HEK293 (cell line): ENCODE results near the gene MRPL28.

Source experiments
- BCL11A ChIP-seq: fragments of 450-650 bp; formaldehyde crosslinking; IDR thresholded peaks from 2 replicates; pipeline ENCODE4 v1.5.1; 2016; ENCODE audit warnings: low read depth, missing biosample characterization, missing genetic modification characterization
- BCL6B ChIP-seq: fragments of 450-650 bp; formaldehyde crosslinking; IDR thresholded peaks from 2 replicates; pipeline ENCODE4 v1.5.1; 2017; ENCODE audit warnings: missing biosample characterization, missing genetic modification characterization
- CTCF ChIP-seq: fragments of 450-650 bp; formaldehyde crosslinking; IDR thresholded peaks from 2 replicates; pipeline ENCODE4 v1.5.1; 2016; ENCODE audit warnings: missing biosample characterization, missing genetic modification characterization
- GLIS1 ChIP-seq: fragments of 450-650 bp; formaldehyde crosslinking; IDR thresholded peaks from 2 replicates; pipeline ENCODE4 v1.5.1; 2016; ENCODE audit warnings: missing biosample characterization, missing genetic modification characterization
- HOXC10 ChIP-seq: sonication (generic); formaldehyde crosslinking; IDR thresholded peaks from 2 replicates; pipeline ENCODE4 v1.8.1; 2023; ENCODE audit warnings: mild to moderate bottlenecking, missing genetic modification reagents
- IKZF3 ChIP-seq: fragments of 450-650 bp; IDR thresholded peaks from 2 replicates; pipeline ENCODE4 v1.5.0; 2018; ENCODE audit warnings: missing biosample characterization, mild to moderate bottlenecking, missing genetic modification characterization, moderate library complexity
- KLF16 ChIP-seq: fragments of 450-650 bp; formaldehyde crosslinking; IDR thresholded peaks from 2 replicates; pipeline ENCODE4 v1.5.1; 2017; ENCODE audit warnings: missing biosample characterization, missing genetic modification characterization
- KLF7 ChIP-seq: fragments of 450-650 bp; formaldehyde crosslinking; IDR thresholded peaks from 2 replicates; pipeline ENCODE4 v1.5.1; 2016; ENCODE audit warnings: missing biosample characterization, missing genetic modification characterization, borderline replicate concordance
- KLF8 ChIP-seq: fragments of 450-650 bp; formaldehyde crosslinking; IDR thresholded peaks from 2 replicates; pipeline ENCODE4 v1.5.1; 2016; ENCODE audit warnings: missing biosample characterization, missing genetic modification characterization
- SCRT1 ChIP-seq: fragments of 450-650 bp; formaldehyde crosslinking; IDR thresholded peaks from 2 replicates; pipeline ENCODE4 v1.5.1; 2016; ENCODE audit warnings: missing biosample characterization, missing genetic modification characterization, borderline replicate concordance
- TRIM28 ChIP-seq: IDR thresholded peaks from 2 replicates; pipeline ENCODE4 v1.6.1; 2011; ENCODE audit warnings: low read length, control low read depth, borderline replicate concordance
- ZNF16 ChIP-seq: fragments of 450-650 bp; formaldehyde crosslinking; IDR thresholded peaks from 2 replicates; pipeline ENCODE4 v1.5.1; 2016; ENCODE audit warnings: low read depth, missing biosample characterization, missing genetic modification characterization
- ZNF223 ChIP-seq: fragments of 450-650 bp; formaldehyde crosslinking; IDR thresholded peaks from 2 replicates; pipeline ENCODE4 v1.5.1; 2016; ENCODE audit warnings: missing biosample characterization, missing genetic modification characterization
- ZNF23 ChIP-seq: fragments of 450-650 bp; formaldehyde crosslinking; IDR thresholded peaks from 2 replicates; pipeline ENCODE4 v1.5.1; 2016; ENCODE audit warnings: missing biosample characterization, missing genetic modification characterization, borderline replicate concordance
- ZNF24 ChIP-seq: fragments of 450-650 bp; formaldehyde crosslinking; IDR thresholded peaks from 2 replicates; pipeline ENCODE4 v1.5.1; 2016; ENCODE audit warnings: missing biosample characterization, missing genetic modification characterization
- ZNF292 ChIP-seq: fragments of 450-650 bp; formaldehyde crosslinking; IDR thresholded peaks from 2 replicates; pipeline ENCODE4 v1.5.1; 2016; ENCODE audit warnings: low read depth, missing biosample characterization, missing genetic modification characterization, borderline replicate concordance
- ZNF335 ChIP-seq: fragments of 450-650 bp; formaldehyde crosslinking; conservative IDR thresholded peaks from 2 replicates; pipeline ENCODE4 v1.5.1; 2016; ENCODE audit warnings: missing biosample characterization, missing genetic modification characterization
- ZNF354C ChIP-seq: fragments of 450-650 bp; formaldehyde crosslinking; IDR thresholded peaks from 2 replicates; pipeline ENCODE4 v1.5.1; 2016; ENCODE audit warnings: missing biosample characterization, missing genetic modification characterization, low read depth, borderline replicate concordance
- ZNF521 ChIP-seq: fragments of 450-650 bp; formaldehyde crosslinking; IDR thresholded peaks from 2 replicates; pipeline ENCODE4 v1.5.1; 2017; ENCODE audit warnings: missing biosample characterization, mild to moderate bottlenecking, missing genetic modification characterization
- ZNF558 ChIP-seq: fragments of 450-650 bp; formaldehyde crosslinking; IDR thresholded peaks from 2 replicates; pipeline ENCODE4 v1.5.1; 2016; ENCODE audit warnings: missing biosample characterization, missing genetic modification characterization
- ZNF596 ChIP-seq: fragments of 450-650 bp; IDR thresholded peaks from 2 replicates; pipeline ENCODE4 v1.5.0; 2018; ENCODE audit warnings: missing biosample characterization, mild to moderate bottlenecking, missing genetic modification characterization, moderate library complexity
- ZNF621 ChIP-seq: fragments of 450-650 bp; formaldehyde crosslinking; IDR thresholded peaks from 2 replicates; pipeline ENCODE4 v1.5.1; 2017; ENCODE audit warnings: missing biosample characterization, missing genetic modification characterization
- ZNF623 ChIP-seq: fragments of 450-650 bp; formaldehyde crosslinking; IDR thresholded peaks from 2 replicates; pipeline ENCODE4 v1.5.1; 2016; ENCODE audit warnings: missing biosample characterization, missing genetic modification characterization
- ZNF707 ChIP-seq: fragments of 450-650 bp; formaldehyde crosslinking; IDR thresholded peaks from 2 replicates; pipeline ENCODE4 v1.5.1; 2016; ENCODE audit warnings: missing biosample characterization, missing genetic modification characterization
- ZNF768 ChIP-seq: fragments of 450-650 bp; formaldehyde crosslinking; IDR thresholded peaks from 2 replicates; pipeline ENCODE4 v1.5.1; 2018; ENCODE audit warnings: missing biosample characterization, mild to moderate bottlenecking, missing genetic modification characterization
- ZNF843 ChIP-seq: fragments of 450-650 bp; formaldehyde crosslinking; IDR thresholded peaks from 2 replicates; pipeline ENCODE4 v1.5.1; 2016; ENCODE audit warnings: missing biosample characterization, missing genetic modification characterization
- ZXDB ChIP-seq: fragments of 450-650 bp; formaldehyde crosslinking; IDR thresholded peaks from 2 replicates; pipeline ENCODE4 v1.5.1; 2016; ENCODE audit warnings: missing biosample characterization, missing genetic modification characterization
- TF ChIP-seq, protein P1 (sequence below): fragments of 450-650 bp; formaldehyde crosslinking; conservative IDR thresholded peaks from 2 replicates; pipeline ENCODE4 v1.5.1; 2016; ENCODE audit warnings: low read depth, missing biosample characterization, missing genetic modification characterization
- TF ChIP-seq, protein P2 (sequence below): fragments of 450-650 bp; formaldehyde crosslinking; IDR thresholded peaks from 2 replicates; pipeline ENCODE4 v1.5.1; 2016; ENCODE audit warnings: missing biosample characterization, missing genetic modification characterization

MRPL28 gene

GRCh38 chr16:324451-325334 is 45.6 kb downstream of the MRPL28 start (continued):
- TF ChIP-seq BCL6B (no peak), ZXDB (peak; percentile 82), ZNF843 (tag by site-specific recombination) (peak; percentile 96), ZNF223 (tag by site-specific recombination) (no peak), CTCF (tag by site-specific recombination) (no peak), KLF8 (tag by site-specific recombination) (peak; percentile 69), ZNF335 (peak; percentile 87), ZNF292 (tag by site-specific recombination) (no peak), TRIM28 (peak; percentile 38; the same call in 1 of the 2 replicates), KLF7 (tag by site-specific recombination) (peak; percentile 95), GLIS1 (tag by site-specific recombination) (peak; percentile 98), KLF16 (no peak), IKZF3 (tag by site-specific recombination) (no peak; the same call in none of the 2 replicates), ZNF23 (tag by site-specific recombination) (no peak), ZNF24 (tag by site-specific recombination) (peak; percentile 74), ZNF768 (tag by site-specific recombination) (no peak), BCL11A (tag by site-specific recombination) (no peak), ZNF16 (tag by site-specific recombination) (no peak), SCRT1 (tag by site-specific recombination) (peak; percentile 76), ZNF354C (tag by site-specific recombination) (no peak), ZNF707 (peak; percentile 52; the same call in 1 of the 2 replicates), HOXC10 (CRISPR knock-in tag) (no peak), ZNF521 (no peak), ZNF621 (tag by site-specific recombination) (no peak), ZNF558 (tag by site-specific recombination) (peak; percentile 53; the same call in 1 of the 2 replicates), ZNF623 (no peak), ZNF596 (tag by site-specific recombination) (no peak)
- TF ChIP-seq, protein P1, sequence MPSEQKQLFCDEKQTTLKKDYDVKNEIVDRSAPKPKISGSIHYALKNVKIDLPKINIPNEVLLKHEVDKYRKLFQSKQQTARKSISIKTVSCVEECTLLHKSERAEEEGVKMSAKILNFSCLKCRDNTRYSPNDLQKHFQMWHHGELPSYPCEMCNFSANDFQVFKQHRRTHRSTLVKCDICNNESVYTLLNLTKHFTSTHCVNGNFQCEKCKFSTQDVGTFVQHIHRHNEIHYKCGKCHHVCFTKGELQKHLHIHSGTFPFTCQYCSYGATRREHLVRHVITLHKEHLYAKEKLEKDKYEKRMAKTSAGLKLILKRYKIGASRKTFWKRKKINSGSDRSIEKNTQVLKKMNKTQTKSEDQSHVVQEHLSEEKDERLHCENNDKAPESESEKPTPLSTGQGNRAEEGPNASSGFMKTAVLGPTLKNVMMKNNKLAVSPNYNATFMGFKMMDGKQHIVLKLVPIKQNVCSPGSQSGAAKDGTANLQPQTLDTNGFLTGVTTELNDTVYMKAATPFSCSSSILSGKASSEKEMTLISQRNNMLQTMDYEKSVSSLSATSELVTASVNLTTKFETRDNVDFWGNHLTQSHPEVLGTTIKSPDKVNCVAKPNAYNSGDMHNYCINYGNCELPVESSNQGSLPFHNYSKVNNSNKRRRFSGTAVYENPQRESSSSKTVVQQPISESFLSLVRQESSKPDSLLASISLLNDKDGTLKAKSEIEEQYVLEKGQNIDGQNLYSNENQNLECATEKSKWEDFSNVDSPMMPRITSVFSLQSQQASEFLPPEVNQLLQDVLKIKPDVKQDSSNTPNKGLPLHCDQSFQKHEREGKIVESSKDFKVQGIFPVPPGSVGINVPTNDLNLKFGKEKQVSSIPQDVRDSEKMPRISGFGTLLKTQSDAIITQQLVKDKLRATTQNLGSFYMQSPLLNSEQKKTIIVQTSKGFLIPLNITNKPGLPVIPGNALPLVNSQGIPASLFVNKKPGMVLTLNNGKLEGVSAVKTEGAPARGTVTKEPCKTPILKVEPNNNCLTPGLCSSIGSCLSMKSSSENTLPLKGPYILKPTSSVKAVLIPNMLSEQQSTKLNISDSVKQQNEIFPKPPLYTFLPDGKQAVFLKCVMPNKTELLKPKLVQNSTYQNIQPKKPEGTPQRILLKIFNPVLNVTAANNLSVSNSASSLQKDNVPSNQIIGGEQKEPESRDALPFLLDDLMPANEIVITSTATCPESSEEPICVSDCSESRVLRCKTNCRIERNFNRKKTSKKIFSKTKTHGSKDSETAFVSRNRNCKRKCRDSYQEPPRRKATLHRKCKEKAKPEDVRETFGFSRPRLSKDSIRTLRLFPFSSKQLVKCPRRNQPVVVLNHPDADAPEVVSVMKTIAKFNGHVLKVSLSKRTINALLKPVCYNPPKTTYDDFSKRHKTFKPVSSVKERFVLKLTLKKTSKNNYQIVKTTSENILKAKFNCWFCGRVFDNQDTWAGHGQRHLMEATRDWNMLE (tag by site-specific recombination) = 0 out of 2 replicates have a peak, but pooled peaks have one; percentile 21
- TF ChIP-seq, protein P2, sequence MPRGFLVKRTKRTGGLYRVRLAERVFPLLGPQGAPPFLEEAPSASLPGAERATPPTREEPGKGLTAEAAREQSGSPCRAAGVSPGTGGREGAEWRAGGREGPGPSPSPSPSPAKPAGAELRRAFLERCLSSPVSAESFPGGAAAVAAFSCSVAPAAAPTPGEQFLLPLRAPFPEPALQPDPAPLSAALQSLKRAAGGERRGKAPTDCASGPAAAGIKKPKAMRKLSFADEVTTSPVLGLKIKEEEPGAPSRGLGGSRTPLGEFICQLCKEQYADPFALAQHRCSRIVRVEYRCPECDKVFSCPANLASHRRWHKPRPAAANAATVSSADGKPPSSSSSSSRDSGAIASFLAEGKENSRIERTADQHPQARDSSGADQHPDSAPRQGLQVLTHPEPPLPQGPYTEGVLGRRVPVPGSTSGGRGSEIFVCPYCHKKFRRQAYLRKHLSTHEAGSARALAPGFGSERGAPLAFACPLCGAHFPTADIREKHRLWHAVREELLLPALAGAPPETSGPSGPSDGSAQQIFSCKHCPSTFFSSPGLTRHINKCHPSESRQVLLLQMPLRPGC (tag by site-specific recombination) = peak; percentile 94
